Osteoblast (primary cell): Measurements from ENCODE around the gene ZFAND3. TPM values are rescaled to one million over a fixed set of nuclear protein-coding genes. Genes with fewer than 3 reads are reported as not detected.
A peak's percentile ranks its signal among the peaks of the same experiment; 100 is the strongest.

ENCODE experiments used
- DNase-seq: peaks from one replicate; pipeline ENCODE4 v3.0.0; 2011; ENCODE audit warnings: low spot score, mixed read lengths; ENCODE audit not compliant: insufficient read length; ENCODE audit errors: missing footprints
- H2AFZ ChIP-seq: 2 replicates; pipeline ENCODE4 v1.6.0; 2011; ENCODE audit warnings: mild to moderate bottlenecking, low read length
- H3K27ac ChIP-seq: 2 replicates; pipeline ENCODE4 v1.5.1; 2011; ENCODE audit warnings: mild to moderate bottlenecking, low read depth, low read length, moderate library complexity
- H3K27me3 ChIP-seq: 2 replicates; pipeline ENCODE4 v1.6.0; 2012; ENCODE audit warnings: mild to moderate bottlenecking, control low read depth, inconsistent platforms, low read length, moderate library complexity; ENCODE audit not compliant: insufficient read depth
- H3K36me3 ChIP-seq: 2 replicates; pipeline ENCODE4 v1.5.1; 2011; ENCODE audit warnings: mild to moderate bottlenecking, low read length, control low read depth, moderate library complexity; ENCODE audit not compliant: insufficient read depth
- H3K4me1 ChIP-seq: 2 replicates; pipeline ENCODE4 v1.5.1; 2011; ENCODE audit warnings: mild to moderate bottlenecking, low read length, control low read depth, moderate library complexity; ENCODE audit not compliant: insufficient read depth
- H3K4me2 ChIP-seq: 2 replicates; pipeline ENCODE4 v1.6.0; 2011; ENCODE audit warnings: mild to moderate bottlenecking, low read length; ENCODE audit not compliant: insufficient read depth
- H3K4me3 ChIP-seq: fragments of 200-600 bp; sonication (generic); 3 replicates; pipeline ENCODE4 v1.5.1; 2012; ENCODE audit warnings: mild to moderate bottlenecking, low read length, inconsistent platforms; ENCODE audit not compliant: insufficient read depth
- H3K79me2 ChIP-seq: 2 replicates; pipeline ENCODE4 v1.6.0; 2012; ENCODE audit warnings: mild to moderate bottlenecking, low read length, control low read depth, inconsistent platforms; ENCODE audit not compliant: insufficient read depth
- H3K9me3 ChIP-seq: 2 replicates; pipeline ENCODE4 v1.5.1; 2011; ENCODE audit warnings: low read depth, low read length, control low read depth
- H4K20me1 ChIP-seq: 2 replicates; pipeline ENCODE4 v1.6.0; 2012; ENCODE audit warnings: mild to moderate bottlenecking, low read length, control low read depth; ENCODE audit not compliant: insufficient read depth
- total RNA-seq: library from RNA; depleted of rRNA; stranded (reverse); fragments of >200 nt; gene quantifications from 2 replicates; pipeline ENCODE4 v1.2.3, GENCODE V29; 2012
- TF ChIP-seq, protein P1 (sequence below): IDR thresholded peaks from 2 replicates; pipeline ENCODE4 v1.5.1; 2011; ENCODE audit warnings: mild to moderate bottlenecking, low read depth, low read length, moderate library complexity; ENCODE audit errors: extremely low read depth

The ZFAND3 gene
- total RNA-seq, 1 donor: 27.1 TPM

DNA sequence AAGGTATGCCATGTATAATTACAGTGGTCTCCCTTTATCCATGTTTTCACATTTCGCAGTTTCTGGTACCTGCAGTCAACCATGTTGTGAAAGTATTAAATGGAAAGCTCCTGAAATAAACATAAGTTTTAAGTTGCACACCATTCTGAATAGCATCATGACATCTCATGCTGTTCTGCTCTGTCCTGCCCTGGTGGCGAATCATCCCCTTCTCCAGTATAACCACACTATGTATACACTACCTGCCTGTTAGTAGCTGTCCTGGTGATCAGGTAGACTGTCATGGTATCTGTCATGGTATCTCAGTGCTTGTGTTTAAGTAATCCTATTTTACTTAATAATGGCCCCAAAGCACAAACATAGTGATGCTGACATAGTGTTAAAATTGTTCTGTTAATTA is 97.1 kb downstream of the ZFAND3 start:
- Histone ChIP-seq H3K27me3 (no peaks in the 10 kb centered on the region), H4K20me1 (peaks cover 65% of the 10 kb centered on the region), H3K79me2 (peaks cover 97% of the 10 kb centered on the region), H3K4me3 (no peak overlapping the region), H3K4me2 (no peak overlapping the region), H3K4me1 (peaks cover 24% of the 10 kb centered on the region), H3K9me3 (no peaks in the 10 kb centered on the region), H2AFZ (no peak overlapping the region), H3K36me3 (peaks cover 3% of the 10 kb centered on the region), H3K27ac (no peak overlapping the region)
- no peak for DNase-seq
- TF ChIP-seq, protein P1, sequence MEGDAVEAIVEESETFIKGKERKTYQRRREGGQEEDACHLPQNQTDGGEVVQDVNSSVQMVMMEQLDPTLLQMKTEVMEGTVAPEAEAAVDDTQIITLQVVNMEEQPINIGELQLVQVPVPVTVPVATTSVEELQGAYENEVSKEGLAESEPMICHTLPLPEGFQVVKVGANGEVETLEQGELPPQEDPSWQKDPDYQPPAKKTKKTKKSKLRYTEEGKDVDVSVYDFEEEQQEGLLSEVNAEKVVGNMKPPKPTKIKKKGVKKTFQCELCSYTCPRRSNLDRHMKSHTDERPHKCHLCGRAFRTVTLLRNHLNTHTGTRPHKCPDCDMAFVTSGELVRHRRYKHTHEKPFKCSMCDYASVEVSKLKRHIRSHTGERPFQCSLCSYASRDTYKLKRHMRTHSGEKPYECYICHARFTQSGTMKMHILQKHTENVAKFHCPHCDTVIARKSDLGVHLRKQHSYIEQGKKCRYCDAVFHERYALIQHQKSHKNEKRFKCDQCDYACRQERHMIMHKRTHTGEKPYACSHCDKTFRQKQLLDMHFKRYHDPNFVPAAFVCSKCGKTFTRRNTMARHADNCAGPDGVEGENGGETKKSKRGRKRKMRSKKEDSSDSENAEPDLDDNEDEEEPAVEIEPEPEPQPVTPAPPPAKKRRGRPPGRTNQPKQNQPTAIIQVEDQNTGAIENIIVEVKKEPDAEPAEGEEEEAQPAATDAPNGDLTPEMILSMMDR: no peak

DNA sequence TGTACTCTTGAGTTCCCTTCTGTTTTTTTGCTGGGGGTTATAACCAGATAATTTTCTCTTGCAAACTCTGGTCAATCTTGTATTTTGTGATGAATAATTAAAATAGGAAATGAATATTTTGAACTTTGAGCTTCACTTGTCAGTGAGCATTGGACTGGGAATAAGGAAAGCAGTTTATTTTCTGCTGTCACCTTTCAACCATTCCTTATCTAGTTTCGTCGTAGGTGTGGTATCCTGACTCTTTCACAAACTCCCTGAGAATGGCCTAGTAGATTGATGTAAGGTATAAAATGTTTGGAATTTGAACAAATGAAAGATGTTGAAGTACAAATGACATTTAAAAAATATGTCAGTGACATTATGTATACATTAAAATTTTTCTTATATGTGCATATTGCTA is 98.0 kb downstream of the ZFAND3 start:
- no peak for DNase-seq
- Histone ChIP-seq H3K79me2 (peaks cover 97% of the 10 kb centered on the region), H3K4me3 (no peak overlapping the region), H3K4me2 (no peak overlapping the region), H3K27me3 (no peaks in the 10 kb centered on the region), H4K20me1 (peaks cover 62% of the 10 kb centered on the region), H3K4me1 (peaks cover 21% of the 10 kb centered on the region), H3K36me3 (peaks cover 3% of the 10 kb centered on the region), H3K9me3 (no peaks in the 10 kb centered on the region), H2AFZ (no peak overlapping the region), H3K27ac (no peak overlapping the region)
- TF ChIP-seq, protein P1: no peak

DNA sequence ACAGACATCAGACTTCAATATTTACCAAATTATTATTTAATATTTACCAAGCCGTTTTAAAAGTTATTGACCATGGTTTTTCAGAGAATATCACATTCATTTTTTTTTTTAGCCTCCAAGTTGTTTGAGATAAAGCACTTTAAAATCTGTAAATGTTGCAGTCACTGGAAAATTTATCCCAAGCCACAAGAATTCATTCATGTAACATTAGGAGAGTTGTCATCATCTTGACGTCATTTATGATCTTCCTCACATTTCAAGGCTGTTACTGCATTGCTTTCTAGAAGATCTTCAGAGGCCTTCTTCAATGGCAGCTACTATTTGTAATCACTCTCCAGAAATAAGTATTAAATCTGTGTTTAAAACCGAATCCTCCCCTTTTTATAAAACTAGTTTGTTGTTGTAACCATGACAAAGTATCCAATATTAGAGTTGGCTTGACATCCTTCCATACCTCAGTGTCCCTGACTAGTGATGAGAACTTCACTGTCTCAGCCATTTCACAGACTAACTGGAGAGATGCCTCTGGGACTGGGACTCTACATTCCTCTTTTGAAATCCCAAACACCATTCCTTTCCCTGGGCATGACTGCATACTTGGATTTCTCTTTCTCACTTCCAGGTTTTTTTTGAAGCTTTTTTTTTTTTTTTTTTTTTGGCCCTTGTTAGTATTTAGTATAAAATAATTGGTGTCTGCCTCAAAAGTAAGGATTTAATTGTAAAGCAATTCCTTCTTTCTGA is 100.1 kb downstream of the ZFAND3 start:
- TF ChIP-seq, protein P1: no peak
- peaks cover 3% of the 10 kb centered on the region for H3K36me3 ChIP-seq
- no peaks in the 10 kb centered on the region for H3K9me3 ChIP-seq
- peaks cover 62% of the 10 kb centered on the region for H4K20me1 ChIP-seq
- H3K79me2 ChIP-seq: peaks cover 97% of the 10 kb centered on the region
- H3K4me3 ChIP-seq: no peak overlapping the region
- no peak overlapping the region for H3K4me2 ChIP-seq
- no peaks in the 10 kb centered on the region for H3K27me3 ChIP-seq
- no peak overlapping the region for H2AFZ ChIP-seq
- H3K27ac ChIP-seq: peak overlapping the region; percentile 83
- H3K4me1 ChIP-seq: peaks cover 12% of the 10 kb centered on the region
- peak; percentile 39 for DNase-seq

DNA sequence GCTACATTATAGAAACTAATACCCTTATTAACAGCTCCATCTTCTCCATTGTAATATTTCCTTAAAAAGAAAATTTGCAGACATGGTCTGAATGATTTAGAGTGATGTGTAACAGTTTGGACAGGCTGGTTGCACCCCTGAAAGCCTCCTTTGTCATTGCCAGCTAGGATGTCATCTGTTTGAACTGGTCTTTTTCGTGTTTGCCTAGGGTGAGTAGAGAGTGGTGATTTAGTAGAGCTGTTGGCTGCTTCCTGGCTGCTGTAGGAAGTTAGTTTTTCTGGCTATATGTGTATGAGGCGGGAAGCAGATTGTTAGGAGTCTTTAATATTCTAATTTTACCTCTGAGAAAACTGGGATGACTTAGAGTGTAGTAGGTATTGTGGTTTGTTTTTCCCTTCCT is 101.1 kb downstream of the ZFAND3 start:
- peaks cover 12% of the 10 kb centered on the region for H3K4me1 ChIP-seq
- H3K27ac ChIP-seq: peak overlapping the region; percentile 83
- peaks cover 3% of the 10 kb centered on the region for H3K36me3 ChIP-seq
- peaks cover 60% of the 10 kb centered on the region for H4K20me1 ChIP-seq
- no peak overlapping the region for H3K4me2 ChIP-seq
- H3K27me3 ChIP-seq: no peaks in the 10 kb centered on the region
- H3K9me3 ChIP-seq: no peaks in the 10 kb centered on the region
- no peak overlapping the region for H2AFZ ChIP-seq
- TF ChIP-seq, protein P1: no peak
- DNase-seq: no peak
- no peak overlapping the region for H3K4me3 ChIP-seq
- peaks cover 95% of the 10 kb centered on the region for H3K79me2 ChIP-seq
